Measurements from ENCODE around the gene DHPS.
"Not testable (repeated sequence)": the region's sequence is repeated elsewhere in the genome, so short reads cannot be mapped to it uniquely, and the experiment has no call there.

DHPS gene

GRCh38 chr19:12646551-12646950 lies 35.1 kb downstream of the DHPS start:
- DNase-seq (ENCODE audit: low spot score): no peak

DNA sequence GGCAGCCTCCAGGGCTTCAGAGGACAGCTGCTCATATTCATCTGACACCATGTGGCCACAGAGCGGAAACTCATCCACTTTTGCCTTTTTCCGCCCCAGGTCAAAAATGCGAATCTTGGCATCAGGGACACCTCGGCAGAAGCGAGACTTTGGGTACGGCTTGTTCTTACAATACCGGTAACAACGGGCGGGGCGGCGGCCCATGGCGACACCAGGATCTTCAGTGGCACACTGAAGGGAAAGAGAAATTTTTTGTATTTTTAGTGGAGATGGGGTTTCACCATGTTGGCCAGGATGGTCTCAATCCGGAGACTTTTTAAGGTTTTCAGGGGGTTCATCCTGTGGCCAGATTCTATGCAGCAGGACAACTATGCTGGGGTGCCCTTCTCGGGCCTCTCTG lies 38.0 kb downstream of the DHPS start:
- not testable (repeated sequence) for DNase-seq (ENCODE audit: low spot score)

- DNase-seq (ENCODE audit: low spot score): no peak
Measured at GRCh38 chr19:12642506-12642905, 39.2 kb downstream of the DHPS start.

DNA sequence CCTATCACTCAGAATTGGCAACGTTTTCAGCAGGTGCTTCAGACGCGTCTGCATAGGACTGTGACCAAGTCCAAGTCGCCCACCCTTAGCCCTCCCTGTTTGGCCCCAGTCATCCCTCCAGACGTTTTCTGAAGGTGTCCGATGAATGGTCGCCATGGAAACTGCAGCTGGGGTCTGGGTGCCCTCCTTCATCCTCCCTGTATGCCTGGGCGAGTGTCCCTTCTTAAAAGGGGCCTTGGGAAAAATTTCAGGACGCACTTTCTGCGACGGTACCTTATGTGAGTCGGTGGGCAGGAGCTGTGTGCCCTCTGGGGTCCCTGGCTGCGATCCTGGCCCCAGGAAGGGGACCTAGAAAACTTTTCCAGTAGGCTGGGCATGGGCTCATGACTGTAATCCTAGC lies 40.2 kb downstream of the DHPS start:
- DNase-seq (ENCODE audit: low spot score): no peak

GRCh38 chr19:12639901-12640613 lies 41.6 kb downstream of the DHPS start:
- peak; percentile 88 for DNase-seq (ENCODE audit: low spot score)

DNA sequence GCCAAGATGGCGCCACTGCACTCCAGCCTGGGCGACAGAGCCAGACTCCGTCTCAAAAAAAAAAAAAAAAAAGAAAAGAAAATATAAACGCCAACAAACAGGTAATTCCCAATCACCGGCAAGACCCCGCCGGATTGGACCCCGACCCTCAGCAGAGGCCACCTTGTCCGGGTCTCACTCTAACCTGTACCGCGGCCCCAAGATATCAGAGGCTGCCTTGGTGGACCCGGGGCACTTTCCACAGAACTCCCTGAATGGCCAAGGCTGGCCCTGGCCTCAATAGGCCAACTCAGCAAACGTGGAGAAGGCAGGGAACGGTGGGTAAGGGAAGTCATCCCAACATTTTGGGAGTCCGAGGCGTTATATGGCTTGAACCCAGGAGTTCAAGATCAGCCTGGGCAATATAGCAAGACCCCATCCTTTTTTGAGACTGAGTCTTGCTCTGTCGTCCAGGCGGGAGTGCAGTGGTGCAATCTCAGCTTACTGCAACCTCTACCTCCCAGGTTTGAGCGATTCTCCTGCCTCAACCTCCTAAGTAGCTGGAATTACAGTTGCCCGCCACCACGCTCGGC lies 43.0 kb downstream of the DHPS start:
- DNase-seq (ENCODE audit: low spot score): no peak

DNA sequence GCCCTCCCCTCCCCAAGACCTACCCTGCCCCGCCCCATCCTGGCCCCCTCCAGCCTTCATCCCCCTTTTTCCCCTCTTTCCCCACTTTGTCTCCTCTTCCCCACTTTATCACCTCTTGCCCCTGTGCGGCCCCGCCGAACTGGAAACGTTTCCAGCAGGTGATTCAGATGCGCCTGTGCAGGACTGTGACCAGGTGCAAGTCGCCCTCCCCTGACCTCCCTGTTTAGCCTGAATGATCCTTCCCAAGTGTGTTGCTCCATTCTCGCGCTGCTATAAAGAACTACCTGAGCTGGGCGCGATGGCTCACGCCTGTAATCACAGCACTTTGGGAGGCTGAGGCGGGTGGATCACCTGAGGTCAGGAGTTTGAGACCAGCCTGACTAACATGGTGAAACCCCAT lies 45.0 kb downstream of the DHPS start:
- DNase-seq (ENCODE audit: low spot score): no peak

- no peak for DNase-seq (ENCODE audit: low spot score)
Measured at GRCh38 chr19:12629215-12629614, 52.5 kb downstream of the DHPS start.

- no peak for DNase-seq (ENCODE audit: low spot score)
Measured at GRCh38 chr19:12628040-12629022, 53.3 kb downstream of the DHPS start.

- DNase-seq (ENCODE audit: low spot score): no peak
Measured at GRCh38 chr19:12626958-12627357, 54.7 kb downstream of the DHPS start.
